ENCODE data around the gene KCNJ8. TPM values are rescaled to one million over a fixed set of nuclear protein-coding genes. Genes with fewer than 3 reads are reported as not detected.
"Not testable (repeated sequence)": the region's sequence is repeated elsewhere in the genome, so short reads cannot be mapped to it uniquely, and the experiment has no call there.

KCNJ8 gene
- total and polyA plus RNA-seq, 7 experiments from 2014 or later = not detected

- Histone ChIP-seq H3K4me1 (ENCODE audit: control insufficient read depth in 2 of 2, insufficient read depth in 2 of 2, low read length in 2 of 2) (no peaks in the 10 kb centered on the region), H3K9me3 (ENCODE audit: control insufficient read depth in 2 of 3, low read length in 3 of 3) (no peaks in the 10 kb centered on the region), H3K27ac (ENCODE audit: low read depth, low read length) (no peak overlapping the region), H3K4me3 (ENCODE audit: low read length) (no peak overlapping the region), H3K27me3 (ENCODE audit: control insufficient read depth in 2 of 2, insufficient read depth in 2 of 2, low read length in 2 of 2) (no peaks in the 10 kb centered on the region), H3K36me3 (ENCODE audit: control insufficient read depth in 2 of 3, insufficient read depth in 3 of 3, low read length in 3 of 3) (no peaks in the 10 kb centered on the region)
- ATAC-seq (no peak), DNase-seq (no peak)
- H3K36me3 Mint-ChIP-seq = no peaks in the 10 kb centered on the region
- H3K27me3 Mint-ChIP-seq = peaks cover 0 to 6% (median 0%) of the 10 kb centered on the region in 5 donors
- no peak overlapping the region for H3K4me3 Mint-ChIP-seq
- H3K27ac Mint-ChIP-seq = no peak overlapping the region
- ChIA-PET CTCF (no interaction called here), POLR2A (no interaction called here)
- H3K4me1 Mint-ChIP-seq = no peaks in the 10 kb centered on the region
- no peaks in the 10 kb centered on the region for H3K9me3 Mint-ChIP-seq
- intact Hi-C loops (cut with micrococcal nuclease) = no loop called here
These were observed 27.2 kb upstream of the KCNJ8 start for GRCh38 chr12:21801522-21802288.

- peaks cover 0 to 17% (median 3%) of the 10 kb centered on the region in 5 donors for H3K27me3 Mint-ChIP-seq
- no peak overlapping the region for H3K4me3 Mint-ChIP-seq
- intact Hi-C loops (cut with micrococcal nuclease) = no loop called here
- Histone ChIP-seq H3K27ac (ENCODE audit: low read depth, low read length) (no peak overlapping the region), H3K4me3 (ENCODE audit: low read length) (no peak overlapping the region), H3K36me3 (ENCODE audit: control insufficient read depth in 2 of 3, insufficient read depth in 3 of 3, low read length in 3 of 3) (no peaks in the 10 kb centered on the region), H3K9me3 (ENCODE audit: control insufficient read depth in 2 of 3, low read length in 3 of 3) (no peaks in the 10 kb centered on the region), H3K27me3 (ENCODE audit: control insufficient read depth in 2 of 2, insufficient read depth in 2 of 2, low read length in 2 of 2) (no peaks in the 10 kb centered on the region), H3K4me1 (ENCODE audit: control insufficient read depth in 2 of 2, insufficient read depth in 2 of 2, low read length in 2 of 2) (no peaks in the 10 kb centered on the region)
- no peaks in the 10 kb centered on the region for H3K36me3 Mint-ChIP-seq
- ATAC-seq (no peak), DNase-seq (no peak)
- POLR2A ChIA-PET = no interaction called here
- CTCF ChIA-PET = no interaction called here
- H3K9me3 Mint-ChIP-seq = peaks cover 0 to 3% (median 0%) of the 10 kb centered on the region in 11 donors
- no peak overlapping the region for H3K27ac Mint-ChIP-seq
- H3K4me1 Mint-ChIP-seq = no peaks in the 10 kb centered on the region
These were observed 25.5 kb upstream of the KCNJ8 start for GRCh38 chr12:21800011-21800410.

DNA sequence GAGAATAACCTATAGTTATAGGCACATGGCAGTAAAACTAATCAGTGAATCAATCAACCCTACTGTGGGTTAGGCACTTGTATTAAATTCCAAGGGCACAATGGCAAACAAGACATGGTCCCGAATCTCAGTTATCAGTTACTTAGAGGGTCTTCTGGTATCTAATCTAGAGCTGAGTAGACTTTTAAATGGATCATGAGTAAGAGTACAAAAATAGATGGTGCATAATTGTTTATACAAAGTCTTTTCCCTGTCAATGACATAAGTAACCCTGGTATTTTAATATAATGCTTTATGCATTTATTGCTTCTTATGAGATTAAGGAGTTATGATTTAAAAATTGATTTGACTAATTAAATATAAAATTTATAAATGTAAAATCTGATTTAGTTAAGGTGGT is 23.0 kb upstream of the KCNJ8 start:
- CTCF ChIA-PET = no interaction called here
- Histone ChIP-seq H3K27me3 (ENCODE audit: control insufficient read depth in 2 of 2, insufficient read depth in 2 of 2, low read length in 2 of 2) (no peaks in the 10 kb centered on the region), H3K27ac (ENCODE audit: low read depth, low read length) (no peak overlapping the region), H3K36me3 (ENCODE audit: control insufficient read depth in 2 of 3, insufficient read depth in 3 of 3, low read length in 3 of 3) (no peaks in the 10 kb centered on the region), H3K4me3 (ENCODE audit: low read length) (no peak overlapping the region), H3K4me1 (ENCODE audit: control insufficient read depth in 2 of 2, insufficient read depth in 2 of 2, low read length in 2 of 2) (no peaks in the 10 kb centered on the region), H3K9me3 (ENCODE audit: control insufficient read depth in 2 of 3, low read length in 3 of 3) (no peaks in the 10 kb centered on the region)
- Mint-ChIP-seq H3K27ac (no peak overlapping the region), H3K36me3 (no peaks in the 10 kb centered on the region), H3K4me1 (no peaks in the 10 kb centered on the region), H3K4me3 (no peak overlapping the region), H3K27me3 (peaks cover 0 to 23% (median 18%) of the 10 kb centered on the region in 5 donors), H3K9me3 (peaks cover 0 to 6% (median 0%) of the 10 kb centered on the region in 11 donors)
- intact Hi-C loops (cut with micrococcal nuclease) = no loop called here
- POLR2A ChIA-PET = no interaction called here
- ATAC-seq (no peak), DNase-seq (no peak)

DNA sequence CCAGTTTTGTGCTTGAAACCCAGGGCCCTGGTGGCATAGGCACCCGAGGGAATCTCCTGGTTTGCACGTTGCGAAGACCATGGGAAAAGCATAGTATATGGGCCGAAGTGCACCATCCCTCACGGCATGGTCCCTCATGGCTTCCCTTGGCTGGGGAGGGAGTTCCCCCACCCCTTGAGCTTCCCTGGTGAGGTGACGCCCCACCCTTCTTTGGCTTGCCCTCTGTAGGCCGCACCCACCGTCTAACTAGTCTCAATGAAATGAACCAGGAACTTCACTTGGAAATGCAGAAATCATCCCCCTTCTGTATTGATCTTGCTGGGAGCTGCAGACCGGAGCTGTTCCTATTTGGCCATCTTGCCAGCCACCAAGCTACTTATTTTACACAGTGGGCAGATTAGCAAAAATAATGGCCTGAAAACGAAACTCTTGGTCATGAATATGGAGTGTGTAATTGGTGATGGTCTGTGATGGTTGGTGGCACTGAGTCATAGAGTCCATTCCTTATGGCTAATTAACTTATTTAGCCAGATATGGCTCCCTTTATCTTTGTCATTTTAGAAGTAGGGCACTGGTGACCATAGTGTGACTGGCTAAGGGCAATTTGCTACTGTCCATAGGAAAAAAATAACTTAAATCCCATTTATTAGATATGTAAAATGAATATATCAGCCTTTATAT is 21.3 kb upstream of the KCNJ8 start:
- H3K27me3 Mint-ChIP-seq = peaks cover 0 to 33% (median 17%) of the 10 kb centered on the region in 5 donors
- H3K9me3 ChIP-seq (ENCODE audit: control insufficient read depth in 2 of 3, low read length in 3 of 3) = no peaks in the 10 kb centered on the region
- no peaks in the 10 kb centered on the region for H3K27me3 ChIP-seq (ENCODE audit: control insufficient read depth in 2 of 2, insufficient read depth in 2 of 2, low read length in 2 of 2)
- H3K9me3 Mint-ChIP-seq = peaks cover 0 to 10% (median 0%) of the 10 kb centered on the region in 11 donors
- H3K4me3 ChIP-seq (ENCODE audit: low read length) = no peak overlapping the region
- DNase-seq (no peak), ATAC-seq (no peak)
- POLR2A ChIA-PET = no interaction called here
- H3K27ac ChIP-seq (ENCODE audit: low read depth, low read length) = no peak overlapping the region
- no peak overlapping the region for H3K4me3 Mint-ChIP-seq
- CTCF ChIA-PET = no interaction called here
- no peaks in the 10 kb centered on the region for H3K36me3 Mint-ChIP-seq
- H3K36me3 ChIP-seq (ENCODE audit: control insufficient read depth in 2 of 3, insufficient read depth in 3 of 3, low read length in 3 of 3) = no peaks in the 10 kb centered on the region
- no peaks in the 10 kb centered on the region for H3K4me1 ChIP-seq (ENCODE audit: control insufficient read depth in 2 of 2, insufficient read depth in 2 of 2, low read length in 2 of 2)
- intact Hi-C loops (cut with micrococcal nuclease) = no loop called here
- no peak overlapping the region for H3K27ac Mint-ChIP-seq
- no peaks in the 10 kb centered on the region for H3K4me1 Mint-ChIP-seq

GRCh38 chr12:21794807-21795595 is 20.5 kb upstream of the KCNJ8 start:
- H3K4me3 Mint-ChIP-seq; ATAC-seq; POLR2A ChIA-PET; H3K27me3 ChIP-seq (ENCODE audit: control insufficient read depth in 2 of 2, insufficient read depth in 2 of 2, low read length in 2 of 2); H3K4me1 ChIP-seq (ENCODE audit: control insufficient read depth in 2 of 2, insufficient read depth in 2 of 2, low read length in 2 of 2); H3K27ac ChIP-seq (ENCODE audit: low read depth, low read length); H3K4me3 ChIP-seq (ENCODE audit: low read length); H3K36me3 Mint-ChIP-seq; H3K36me3 ChIP-seq (ENCODE audit: control insufficient read depth in 2 of 3, insufficient read depth in 3 of 3, low read length in 3 of 3); DNase-seq; H3K27ac Mint-ChIP-seq; H3K4me1 Mint-ChIP-seq; H3K9me3 ChIP-seq (ENCODE audit: control insufficient read depth in 2 of 3, low read length in 3 of 3); CTCF ChIA-PET; intact Hi-C loops (cut with micrococcal nuclease): not testable (repeated sequence)
- Mint-ChIP-seq H3K9me3 (peaks cover 0 to 12% (median 1%) of the 10 kb centered on the region in 11 donors), H3K27me3 (peaks cover 0 to 33% (median 20%) of the 10 kb centered on the region in 5 donors)

DNA sequence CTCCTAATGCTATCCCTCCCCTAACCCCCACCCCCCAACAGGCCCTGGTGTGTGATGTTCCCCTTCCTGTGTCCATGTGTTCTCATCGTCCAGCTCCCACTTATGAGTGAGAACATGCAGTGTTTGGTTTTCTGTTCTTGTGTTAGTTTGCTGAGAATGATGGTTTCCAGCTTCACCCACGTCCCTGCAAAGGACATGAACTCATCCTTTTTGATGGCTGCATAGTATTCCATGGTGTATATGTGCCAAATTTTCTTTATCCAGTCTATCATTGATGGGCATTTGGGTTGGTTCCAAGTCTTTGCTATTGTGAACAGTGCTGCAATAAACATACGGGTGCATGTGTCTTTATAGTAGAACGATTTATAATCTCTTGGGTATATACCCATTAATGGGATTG is 15.2 kb upstream of the KCNJ8 start:
- H3K4me1 Mint-ChIP-seq; H3K27ac ChIP-seq (ENCODE audit: low read depth, low read length); H3K4me1 ChIP-seq (ENCODE audit: control insufficient read depth in 2 of 2, insufficient read depth in 2 of 2, low read length in 2 of 2); H3K4me3 Mint-ChIP-seq; CTCF ChIA-PET; H3K9me3 ChIP-seq (ENCODE audit: control insufficient read depth in 2 of 3, low read length in 3 of 3); ATAC-seq; POLR2A ChIA-PET; H3K36me3 Mint-ChIP-seq; H3K9me3 Mint-ChIP-seq; H3K36me3 ChIP-seq (ENCODE audit: control insufficient read depth in 2 of 3, insufficient read depth in 3 of 3, low read length in 3 of 3); H3K4me3 ChIP-seq (ENCODE audit: low read length); DNase-seq; H3K27ac Mint-ChIP-seq; H3K27me3 ChIP-seq (ENCODE audit: control insufficient read depth in 2 of 2, insufficient read depth in 2 of 2, low read length in 2 of 2): not testable (repeated sequence)
- peaks cover 0 to 27% (median 17%) of the 10 kb centered on the region in 5 donors for H3K27me3 Mint-ChIP-seq
- intact Hi-C loops (cut with micrococcal nuclease) = loop anchor here in 1 of 2 donors (1.0 kb wide), 1 partner anchor 8 kb away; no protein-coding TSS in a partner anchor

Measured in naive thymus-derived CD4-positive, alpha-beta T cell (primary cell).